Upper lobe of right lung (tissue), 1 donor: ENCODE results near the gene C15orf39. TPM values are rescaled to one million over a fixed set of nuclear protein-coding genes. Genes with fewer than 3 reads are reported as not detected.
"Not testable (repeated sequence)": the region's sequence is repeated elsewhere in the genome, so short reads cannot be mapped to it uniquely, and the experiment has no call there.

Experiments
- ATAC-seq: fragments of 200-7000 bp; cut with Tn5 transposase; one replicate; pipeline ENCODE4 v1.9.1; 2020; ENCODE audit warnings: mild to moderate bottlenecking, moderate library complexity
- DNase-seq: peaks from one replicate; pipeline ENCODE4 v3.0.0-alpha.2; 2020
- H3K27ac ChIP-seq: fragments of 200-600 bp; one replicate; pipeline ENCODE4 v1.8.0; 2022
- H3K27me3 ChIP-seq: fragments of 200-600 bp; one replicate; pipeline ENCODE4 v1.8.0; 2022; ENCODE audit warnings: mild to moderate bottlenecking
- H3K36me3 ChIP-seq: fragments of 200-600 bp; one replicate; pipeline ENCODE4 v1.8.0; 2022
- H3K4me1 ChIP-seq: fragments of 200-600 bp; one replicate; pipeline ENCODE4 v1.8.0; 2022
- H3K4me3 ChIP-seq: fragments of 200-600 bp; one replicate; pipeline ENCODE4 v1.8.0; 2022; ENCODE audit warnings: mild to moderate bottlenecking
- H3K9me3 ChIP-seq: fragments of 200-600 bp; one replicate; pipeline ENCODE4 v1.8.0; 2022
- intact Hi-C: fragments of 100-400 bp; cut with DNase I; formaldehyde crosslinking; loops from one replicate; pipeline ENCODE4 v1.11.0; 2022
- total RNA-seq: library from RNA; stranded (reverse); fragmentation: NEBNext Ultra II Directional; extraction: Animal tissue kit (Norgen Biotek cat#: 25700); gene quantifications from one replicate; pipeline ENCODE4 v1.2.1, GENCODE V29; 2021
- TF ChIP-seq, protein P1 (sequence below): fragments of 200-600 bp; IDR thresholded peaks from one replicate; pipeline ENCODE4 v1.8.0; 2022; ENCODE audit warnings: antibody characterized with exemption
- donor health status: DM: no; HTN: yes; CAD: no; lungs with severe emphysema.

Gene C15orf39
- total RNA-seq, 1 donor from 2014 or later = 33.3 TPM

- Histone ChIP-seq H3K27me3 (no peaks in the 10 kb centered on the region), H3K9me3 (no peaks in the 10 kb centered on the region), H3K27ac (no peak overlapping the region), H3K36me3 (no peaks in the 10 kb centered on the region), H3K4me1 (no peaks in the 10 kb centered on the region), H3K4me3 (no peak overlapping the region)
- peak; percentile 6 for ATAC-seq
- TF ChIP-seq, protein P1, sequence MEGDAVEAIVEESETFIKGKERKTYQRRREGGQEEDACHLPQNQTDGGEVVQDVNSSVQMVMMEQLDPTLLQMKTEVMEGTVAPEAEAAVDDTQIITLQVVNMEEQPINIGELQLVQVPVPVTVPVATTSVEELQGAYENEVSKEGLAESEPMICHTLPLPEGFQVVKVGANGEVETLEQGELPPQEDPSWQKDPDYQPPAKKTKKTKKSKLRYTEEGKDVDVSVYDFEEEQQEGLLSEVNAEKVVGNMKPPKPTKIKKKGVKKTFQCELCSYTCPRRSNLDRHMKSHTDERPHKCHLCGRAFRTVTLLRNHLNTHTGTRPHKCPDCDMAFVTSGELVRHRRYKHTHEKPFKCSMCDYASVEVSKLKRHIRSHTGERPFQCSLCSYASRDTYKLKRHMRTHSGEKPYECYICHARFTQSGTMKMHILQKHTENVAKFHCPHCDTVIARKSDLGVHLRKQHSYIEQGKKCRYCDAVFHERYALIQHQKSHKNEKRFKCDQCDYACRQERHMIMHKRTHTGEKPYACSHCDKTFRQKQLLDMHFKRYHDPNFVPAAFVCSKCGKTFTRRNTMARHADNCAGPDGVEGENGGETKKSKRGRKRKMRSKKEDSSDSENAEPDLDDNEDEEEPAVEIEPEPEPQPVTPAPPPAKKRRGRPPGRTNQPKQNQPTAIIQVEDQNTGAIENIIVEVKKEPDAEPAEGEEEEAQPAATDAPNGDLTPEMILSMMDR = no peak
- DNase-seq = no peak
- intact Hi-C loops = no loop called here
These were observed 22.0 kb downstream of the C15orf39 start for GRCh38 chr15:75223688-75224087.

DNA sequence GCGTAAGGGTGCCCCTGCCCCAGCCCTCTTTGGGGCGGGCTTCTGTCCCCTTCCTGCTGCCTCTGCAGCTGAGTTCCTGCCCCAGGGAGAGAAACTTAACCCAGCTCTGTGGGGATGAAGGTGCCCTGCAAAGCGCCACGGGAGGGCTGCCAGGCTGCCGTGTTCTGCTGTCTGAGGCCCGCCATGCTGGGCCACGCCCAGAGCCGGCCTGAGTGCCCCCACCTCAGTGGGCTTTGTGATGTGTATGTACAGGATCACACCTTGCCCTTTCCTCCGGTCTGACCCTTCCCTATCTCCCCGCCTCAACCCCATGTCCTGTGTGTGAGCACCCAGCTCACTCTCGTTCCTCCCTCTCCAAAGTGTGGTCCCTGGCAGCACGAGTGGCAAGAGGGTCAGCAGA lies 22.6 kb downstream of the C15orf39 start:
- no peak overlapping the region for H3K4me3 ChIP-seq
- H3K36me3 ChIP-seq = no peaks in the 10 kb centered on the region
- intact Hi-C loops = no loop called here
- no peak for DNase-seq
- H3K27me3 ChIP-seq = no peaks in the 10 kb centered on the region
- no peak for ATAC-seq
- no peak overlapping the region for H3K27ac ChIP-seq
- H3K4me1 ChIP-seq = no peaks in the 10 kb centered on the region
- TF ChIP-seq, protein P1 = no peak
- no peaks in the 10 kb centered on the region for H3K9me3 ChIP-seq

DNA sequence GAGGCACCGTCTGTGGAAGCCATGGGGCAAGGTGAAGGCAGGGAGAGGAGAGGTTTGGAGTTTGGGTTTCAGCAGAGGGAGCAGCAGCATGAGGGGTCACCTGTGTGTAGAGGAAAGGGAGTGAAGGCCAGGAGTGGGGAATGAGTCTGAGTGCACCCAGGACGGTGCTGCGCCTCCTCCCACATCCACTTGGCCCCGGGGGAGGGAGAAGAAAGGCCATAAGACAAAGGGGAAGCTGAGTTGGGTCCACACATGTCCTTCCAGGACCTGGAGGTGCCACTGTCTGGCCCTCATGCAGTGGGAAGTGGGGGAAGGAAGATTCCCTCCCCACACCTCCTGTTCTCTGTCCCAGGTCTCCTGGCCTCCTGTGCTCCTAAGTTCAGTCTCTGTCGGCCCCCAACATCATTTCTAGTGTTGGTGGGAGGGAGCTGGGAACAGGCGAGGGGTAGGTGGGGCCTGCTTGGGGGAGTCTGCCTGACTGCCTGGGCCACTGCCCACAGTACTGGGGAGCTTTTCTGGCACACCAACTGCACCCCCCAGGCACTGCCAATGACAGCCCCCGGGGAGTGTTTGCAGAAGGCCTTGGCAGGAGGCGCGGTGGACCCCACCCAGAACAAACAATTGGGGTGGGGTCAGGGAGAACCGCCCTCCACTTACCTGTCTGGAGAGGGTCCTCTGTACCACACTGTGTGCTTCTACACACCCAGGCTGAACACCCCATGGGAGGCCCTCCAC lies 23.6 kb downstream of the C15orf39 start:
- intact Hi-C loops, H3K36me3 ChIP-seq, H3K4me1 ChIP-seq, H3K27ac ChIP-seq, H3K9me3 ChIP-seq, H3K27me3 ChIP-seq, H3K4me3 ChIP-seq, ATAC-seq: not testable (repeated sequence)
- DNase-seq = peak; percentile 51

DNA sequence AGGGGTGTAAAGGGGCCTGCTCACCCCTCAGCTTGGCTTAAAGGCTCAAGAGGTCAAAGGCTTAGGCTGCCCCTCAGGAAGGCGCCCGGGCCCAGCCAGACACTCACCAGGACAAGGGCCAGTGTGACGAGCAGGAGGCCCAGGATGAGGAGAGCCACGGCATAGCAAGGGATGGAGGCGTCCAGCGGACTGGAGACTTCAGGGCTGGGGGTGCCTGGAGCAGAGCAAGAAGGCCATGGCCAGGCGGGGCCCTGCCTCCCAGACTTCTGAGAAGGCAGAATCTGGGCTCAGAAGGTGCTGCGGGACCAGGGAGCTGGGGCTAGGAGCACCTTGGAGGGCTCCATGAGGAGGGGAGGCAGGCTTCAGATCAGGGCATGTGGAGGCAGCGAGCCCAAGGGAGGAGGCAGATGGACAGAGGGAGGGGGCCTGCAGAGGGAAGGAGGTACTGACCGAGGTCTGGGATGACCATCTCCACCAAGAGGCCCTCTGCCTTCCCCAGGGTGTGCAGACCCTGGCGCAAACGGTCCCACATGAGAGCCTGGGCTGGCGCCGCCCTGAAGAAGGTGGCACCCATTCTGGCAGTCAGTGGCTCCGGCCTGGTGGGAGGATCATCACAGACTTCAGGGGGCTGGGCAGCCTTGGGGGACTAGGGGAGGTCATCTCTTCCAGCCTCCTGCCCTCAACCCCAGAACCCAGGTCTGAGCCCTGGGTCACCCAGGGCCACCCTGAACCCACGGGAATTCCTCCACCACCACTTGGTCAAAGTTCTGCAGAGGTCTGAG lies 24.5 kb downstream of the C15orf39 start:
- TF ChIP-seq, protein P1 = no peak

GRCh38 chr15:75227112-75227511 lies 25.4 kb downstream of the C15orf39 start:
- ATAC-seq, intact Hi-C loops, DNase-seq, H3K36me3 ChIP-seq, H3K4me1 ChIP-seq, H3K27ac ChIP-seq, H3K4me3 ChIP-seq, H3K27me3 ChIP-seq, H3K9me3 ChIP-seq: not testable (repeated sequence)

More for the DNA sequence above, 24.5 kb downstream of the C15orf39 start:
- Histone ChIP-seq H3K27me3 (no peaks in the 10 kb centered on the region), H3K4me3 (no peak overlapping the region), H3K27ac (no peak overlapping the region), H3K36me3 (no peaks in the 10 kb centered on the region), H3K9me3 (no peaks in the 10 kb centered on the region), H3K4me1 (no peaks in the 10 kb centered on the region)
- DNase-seq (peak; percentile 52), ATAC-seq (no peak)
- intact Hi-C loops = no loop called here

DNA sequence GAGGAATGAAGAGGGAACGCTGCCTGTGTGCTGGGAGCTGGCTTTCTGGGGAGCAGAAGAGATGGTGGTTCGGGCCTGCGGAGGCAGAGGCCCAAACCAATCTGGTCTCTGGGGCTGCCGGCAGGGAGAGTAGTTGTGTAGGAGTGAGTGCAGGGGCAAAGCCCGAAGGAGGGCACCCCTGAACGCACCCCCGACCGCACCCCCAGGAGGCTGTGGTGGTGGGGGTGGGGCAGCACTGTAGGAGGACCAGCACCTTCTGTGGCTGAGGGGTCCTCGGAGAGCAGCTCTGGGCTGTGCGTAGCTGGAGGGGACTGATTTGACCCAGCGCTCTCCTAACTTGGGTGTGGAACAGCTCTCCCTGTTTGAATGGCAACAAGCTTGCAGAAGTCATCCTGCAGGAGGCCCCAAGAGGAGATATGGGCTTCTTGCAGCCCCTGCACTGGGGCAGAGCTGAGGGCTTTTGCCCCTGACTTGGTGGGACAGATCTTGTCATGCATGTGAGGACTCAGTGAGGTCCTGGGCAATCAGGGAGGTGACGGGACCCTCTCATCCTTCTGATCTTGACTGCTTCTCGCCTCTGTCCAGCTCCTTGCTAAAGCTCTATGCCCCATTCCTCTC lies 26.1 kb downstream of the C15orf39 start:
- Histone ChIP-seq H3K27ac (no peak overlapping the region), H3K4me1 (no peaks in the 10 kb centered on the region), H3K27me3 (no peaks in the 10 kb centered on the region), H3K9me3 (no peaks in the 10 kb centered on the region), H3K4me3 (no peak overlapping the region), H3K36me3 (no peaks in the 10 kb centered on the region)
- DNase-seq = peak; percentile 50
- intact Hi-C loops = no loop called here
- no peak for ATAC-seq
- TF ChIP-seq, protein P1 = no peak
